HepG2 (cell line): ENCODE results near the gene ZNF541. TPM values are rescaled to one million over a fixed set of nuclear protein-coding genes. Genes with fewer than 3 reads are reported as not detected.

Experiments
- ATAC-seq: fragments of 200-7000 bp; cut with Tn5 transposase; 3 replicates; pipeline ENCODE4 v1.9.1; 2020; ENCODE audit warnings: mild to moderate bottlenecking, moderate library complexity
- BruUV-seq: library from RNA; stranded (reverse); fragments of 400-500 nt; replicated peaks from 2 replicates; lab custom pipeline; 2021; lab: Mats Ljungman, UMichigan
- CTCF ChIA-PET: fragments of 300-600 bp; formaldehyde crosslinking; extraction: SDS; loops from one replicate; lab custom pipeline; 2021; ENCODE audit warnings: low total read pairs, inconsistent platforms, low intra/inter-chr PET ratio; lab: Yijun Ruan, JAX
- POLR2A ChIA-PET: fragments of 350-600 bp; sonication (Branson Sonifier 250); formaldehyde crosslinking; loops from one replicate; lab custom pipeline; 2020; ENCODE audit warnings: antibody characterized with exemption, inconsistent platforms; lab: Yijun Ruan, JAX
- DNase-seq: peaks from one replicate; pipeline ENCODE4 v3.0.0-alpha.2; 2015; ENCODE audit warnings: low spot score
- FAIRE-seq: peaks from 3 replicates; lab custom pipeline; 2011; peaks lifted over from hg19 to GRCh38; lab: Jason Lieb, UNC
- H2AFZ ChIP-seq: one replicate; pipeline ENCODE4 v1.6.1; 2011; ENCODE audit warnings: low read length, inconsistent platforms
- H3K27ac ChIP-seq: fragments of 300-600 bp; 3 replicates; pipeline ENCODE4 v1.8.0; 2011; ENCODE audit warnings: mixed run types, mild to moderate bottlenecking, mixed read lengths, low read length, inconsistent platforms; ENCODE audit not compliant: insufficient read depth; ENCODE audit errors: extremely low read length
- H3K27me3 ChIP-seq, 2 experiments: fragments of 200-600 bp in 1 of 2; 2 replicates in 1 of 2; 3 replicates in 1 of 2; pipeline versions ENCODE4 v1.6.0 to v1.8.0; 2011; ENCODE audit warnings: low read length in 2 of 2, mild to moderate bottlenecking in 2 of 2, moderate library complexity in 2 of 2, inconsistent platforms in 1 of 2; ENCODE audit not compliant: insufficient read depth in 2 of 2, control insufficient read depth in 1 of 2
- H3K36me3 ChIP-seq, 2 experiments: fragments of 200-600 bp in 1 of 2; replicated peaks in 1 of 2; 2 replicates in 1 of 2; 3 replicates in 1 of 2; pipeline versions ENCODE4 v1.5.1 to v1.8.0; 2011; ENCODE audit warnings: low read length in 2 of 2, inconsistent platforms in 1 of 2; ENCODE audit not compliant: insufficient read depth in 2 of 2, control insufficient read depth in 1 of 2
- H3K4me1 ChIP-seq: 2 replicates; pipeline ENCODE4 v1.5.1; 2012; ENCODE audit warnings: low read length, inconsistent platforms; ENCODE audit not compliant: insufficient read depth
- H3K4me2 ChIP-seq: 2 replicates; pipeline ENCODE4 v1.6.0; 2011; ENCODE audit warnings: low read depth, low read length, inconsistent platforms
- H3K4me3 ChIP-seq, 3 experiments: fragments of 200-600 bp in 1 of 3; sonication (generic), shearing (Covaris generic) in 1 of 3; replicated peaks in 1 of 3; 2 replicates each; pipeline ENCODE4 v1.5.1; 2011 to 2016; ENCODE audit warnings: low read length in 3 of 3, inconsistent platforms in 2 of 3, low read depth in 2 of 3, mild to moderate bottlenecking in 2 of 3, control low read depth in 1 of 3, mixed read lengths in 1 of 3; ENCODE audit not compliant: insufficient read depth in 1 of 3
- H3K79me2 ChIP-seq: one replicate; pipeline ENCODE4 v1.6.1; 2011; ENCODE audit warnings: low read length, inconsistent platforms; ENCODE audit not compliant: insufficient read depth
- H3K9ac ChIP-seq: 2 replicates; pipeline ENCODE4 v1.6.0; 2011; ENCODE audit warnings: mild to moderate bottlenecking, low read depth, low read length, inconsistent platforms; ENCODE audit not compliant: insufficient read depth
- H3K9me3 ChIP-seq: 2 replicates; pipeline ENCODE4 v1.5.1; 2012; ENCODE audit warnings: mild to moderate bottlenecking, low read length
- H4K20me1 ChIP-seq: 2 replicates; pipeline ENCODE4 v1.6.0; 2011; ENCODE audit warnings: inconsistent platforms, mild to moderate bottlenecking, low read length, moderate library complexity; ENCODE audit not compliant: insufficient read depth
- CTCF ChIP-seq: sonication (generic); formaldehyde crosslinking; IDR thresholded peaks from 2 replicates; pipeline ENCODE4 v1.5.0; 2020; ENCODE audit warnings: mild to moderate bottlenecking, missing genetic modification reagents, moderate library complexity
- DDIT3 ChIP-seq: sonication (generic); formaldehyde crosslinking; IDR thresholded peaks from 2 replicates; pipeline ENCODE4 v1.4.0; 2020; ENCODE audit warnings: mild to moderate bottlenecking, missing genetic modification reagents
- HMGA1 ChIP-seq: sonication (generic); formaldehyde crosslinking; conservative IDR thresholded peaks from 2 replicates; pipeline ENCODE4 v1.4.0; 2020; ENCODE audit warnings: missing genetic modification reagents
- MTF2 ChIP-seq: sonication (generic); formaldehyde crosslinking; IDR thresholded peaks from 2 replicates; pipeline ENCODE4 v1.5.0; 2020; ENCODE audit warnings: missing genetic modification reagents, borderline replicate concordance
- U2AF2 ChIP-seq: fragments of 200-400 bp; formaldehyde crosslinking; IDR thresholded peaks from 2 replicates; pipeline ENCODE4 v1.6.1; 2017; ENCODE audit warnings: low read depth, mild to moderate bottlenecking, low read length
- ZNF234 ChIP-seq: sonication (generic); formaldehyde crosslinking; conservative IDR thresholded peaks from 2 replicates; pipeline ENCODE4 v1.5.1; 2020; ENCODE audit warnings: mild to moderate bottlenecking, missing genetic modification reagents
- WGBS: methylation state at CpG from one replicate; pipeline ENCODE4 v1.1.6; 2017; ENCODE audit warnings: low lambda C conversion rate; 5-methylcytosine and 5-hydroxymethylcytosine counted together
- in situ Hi-C: cut with HindIII; loops from 2 replicates; pipeline ENCODE4 v1.10.0; 2017; ENCODE audit warnings: low pct_unique_long_range_greater_than_20kb; ENCODE audit not compliant: extremely low pct_ligation_motif_present
- intact Hi-C: fragments of 100-400 bp; cut with micrococcal nuclease; formaldehyde crosslinking; loops from one replicate; pipeline ENCODE4 v1.10.0; 2022; ENCODE audit not compliant: unreplicated experiment
- polyA plus RNA-seq, 8 experiments: library from polyadenylated mRNA; depleted of rRNA in 3 of 8; stranded (reverse) in 7 of 8; unstranded in 1 of 8; fragments of >200 nt; fragmentation: Illumina TruSeq in 4 of 8; extraction: Trizol in 4 of 8; gene quantifications; 2 replicates each; pipeline versions ENCODE4 v1.2.1 to v1.2.3, GENCODE V29; 2011 to 2016; ENCODE audit warnings: low read depth in 4 of 8, missing spikeins in 1 of 8, mixed read lengths in 1 of 8; ENCODE audit not compliant: insufficient read depth in 1 of 8
- total RNA-seq, 5 experiments: library from RNA; depleted of rRNA; stranded (reverse); fragments of >200 nt; fragmentation: Illumina TruSeq; extraction: Trizol; gene quantifications; 2 replicates each; pipeline ENCODE4 v1.2.3, GENCODE V29; 2016; ENCODE audit warnings: low read depth in 1 of 5
- TF ChIP-seq, protein P1 (sequence below): sonication (generic); formaldehyde crosslinking; IDR thresholded peaks from 2 replicates; pipeline ENCODE4 v1.4.0; 2020; ENCODE audit warnings: mild to moderate bottlenecking, missing genetic modification reagents
- TF ChIP-seq, protein P2 (sequence below): IDR thresholded peaks from 2 replicates; pipeline ENCODE4 v1.6.1; 2016; ENCODE audit warnings: mild to moderate bottlenecking
- TF ChIP-seq, protein P3 (sequence below): sonication (generic); formaldehyde crosslinking; IDR thresholded peaks from 2 replicates; pipeline ENCODE4 v1.5.1; 2020; ENCODE audit warnings: mild to moderate bottlenecking, missing genetic modification reagents, moderate library complexity

ZNF541 gene
- total and polyA plus RNA-seq, 2 of the 13 experiments (the other 11 are each of a cell fraction or from before 2014, with no cell fraction given): 0.03 to 0.04 TPM

- TF ChIP-seq, protein P1, sequence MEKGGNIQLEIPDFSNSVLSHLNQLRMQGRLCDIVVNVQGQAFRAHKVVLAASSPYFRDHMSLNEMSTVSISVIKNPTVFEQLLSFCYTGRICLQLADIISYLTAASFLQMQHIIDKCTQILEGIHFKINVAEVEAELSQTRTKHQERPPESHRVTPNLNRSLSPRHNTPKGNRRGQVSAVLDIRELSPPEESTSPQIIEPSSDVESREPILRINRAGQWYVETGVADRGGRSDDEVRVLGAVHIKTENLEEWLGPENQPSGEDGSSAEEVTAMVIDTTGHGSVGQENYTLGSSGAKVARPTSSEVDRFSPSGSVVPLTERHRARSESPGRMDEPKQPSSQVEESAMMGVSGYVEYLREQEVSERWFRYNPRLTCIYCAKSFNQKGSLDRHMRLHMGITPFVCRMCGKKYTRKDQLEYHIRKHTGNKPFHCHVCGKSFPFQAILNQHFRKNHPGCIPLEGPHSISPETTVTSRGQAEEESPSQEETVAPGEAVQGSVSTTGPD (CRISPR knock-in tag): no peak
- no peak for TF ChIP-seq ZNF234 (CRISPR knock-in tag)
- no peak for TF ChIP-seq DDIT3 (CRISPR knock-in tag)
- TF ChIP-seq, protein P2, sequence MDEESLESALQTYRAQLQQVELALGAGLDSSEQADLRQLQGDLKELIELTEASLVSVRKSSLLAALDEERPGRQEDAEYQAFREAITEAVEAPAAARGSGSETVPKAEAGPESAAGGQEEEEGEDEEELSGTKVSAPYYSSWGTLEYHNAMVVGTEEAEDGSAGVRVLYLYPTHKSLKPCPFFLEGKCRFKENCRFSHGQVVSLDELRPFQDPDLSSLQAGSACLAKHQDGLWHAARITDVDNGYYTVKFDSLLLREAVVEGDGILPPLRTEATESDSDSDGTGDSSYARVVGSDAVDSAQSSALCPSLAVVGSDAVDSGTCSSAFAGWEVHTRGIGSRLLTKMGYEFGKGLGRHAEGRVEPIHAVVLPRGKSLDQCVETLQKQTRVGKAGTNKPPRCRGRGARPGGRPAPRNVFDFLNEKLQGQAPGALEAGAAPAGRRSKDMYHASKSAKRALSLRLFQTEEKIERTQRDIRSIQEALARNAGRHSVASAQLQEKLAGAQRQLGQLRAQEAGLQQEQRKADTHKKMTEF (CRISPR knock-in tag): no peak
- no peak for TF ChIP-seq HMGA1 (CRISPR knock-in tag)
- TF ChIP-seq, all 625 proteins: peak for 0
Observed at GRCh38 chr19:47534628-47535027, 38.3 kb downstream of the ZNF541 start (continued).

DNA sequence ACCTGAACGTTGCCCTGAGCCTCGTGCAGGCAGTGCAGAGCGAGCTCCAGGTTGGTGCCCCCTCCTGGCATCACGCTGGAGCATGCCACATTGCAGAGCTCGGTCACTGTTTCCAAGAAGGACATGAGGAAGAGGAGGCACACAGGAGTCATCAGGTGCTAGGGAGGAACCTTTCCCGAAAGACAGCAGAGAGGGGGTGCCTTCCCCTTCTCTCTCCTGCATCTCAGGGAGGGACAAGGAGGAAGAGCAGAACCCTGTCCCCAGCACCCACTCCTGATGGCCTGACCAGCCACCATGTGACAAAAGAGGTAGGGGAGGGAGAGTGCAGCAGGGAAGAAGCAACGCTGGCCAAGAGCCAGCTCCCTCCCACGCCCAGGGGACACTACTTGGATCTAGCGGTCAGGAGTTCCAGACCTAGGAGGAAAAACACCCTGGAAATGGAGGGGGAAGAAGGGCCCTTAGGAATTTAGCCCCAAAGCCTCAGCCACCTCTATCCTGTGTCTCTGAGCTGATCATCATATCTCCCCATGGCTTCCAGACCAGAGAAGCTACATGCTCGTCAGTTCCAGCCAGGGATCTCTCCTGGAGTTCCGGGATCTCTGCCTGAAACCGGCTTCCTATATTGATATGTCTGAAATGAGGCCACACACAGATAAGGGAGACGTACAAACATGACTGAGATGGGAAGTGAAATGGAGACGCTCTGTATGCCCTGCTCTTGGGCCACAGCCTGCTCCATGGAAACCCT is 41.1 kb downstream of the ZNF541 start:
- ATAC-seq: peak; percentile 56
- peak overlapping the region; percentile 28; the same call in 1 of the 2 replicates for H3K4me2 ChIP-seq
- CTCF ChIA-PET: no interaction called here
- H3K27ac ChIP-seq: no peak overlapping the region
- DNase-seq: no peak
- TF ChIP-seq, protein P3, sequence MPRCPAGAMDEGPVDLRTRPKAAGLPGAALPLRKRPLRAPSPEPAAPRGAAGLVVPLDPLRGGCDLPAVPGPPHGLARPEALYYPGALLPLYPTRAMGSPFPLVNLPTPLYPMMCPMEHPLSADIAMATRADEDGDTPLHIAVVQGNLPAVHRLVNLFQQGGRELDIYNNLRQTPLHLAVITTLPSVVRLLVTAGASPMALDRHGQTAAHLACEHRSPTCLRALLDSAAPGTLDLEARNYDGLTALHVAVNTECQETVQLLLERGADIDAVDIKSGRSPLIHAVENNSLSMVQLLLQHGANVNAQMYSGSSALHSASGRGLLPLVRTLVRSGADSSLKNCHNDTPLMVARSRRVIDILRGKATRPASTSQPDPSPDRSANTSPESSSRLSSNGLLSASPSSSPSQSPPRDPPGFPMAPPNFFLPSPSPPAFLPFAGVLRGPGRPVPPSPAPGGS: no peak
- TF ChIP-seq U2AF2: no peak
- no peak for TF ChIP-seq MTF2
- TF ChIP-seq CTCF (CRISPR knock-in tag): peak; percentile 32; the same call in 1 of the 2 replicates
- peaks cover 1 to 15% of the 10 kb centered on the region in 2 experiments; a peak in 2 of 5 replicates for H3K27me3 ChIP-seq
- H4K20me1 ChIP-seq: no peaks in the 10 kb centered on the region
- intact Hi-C loops: no loop called here
- H3K9me3 ChIP-seq: no peaks in the 10 kb centered on the region
- in situ Hi-C loops: no loop called here
- peaks cover 8% of the 10 kb centered on the region; the same call in 1 of the 2 replicates for H3K4me1 ChIP-seq
- no peak overlapping the region for H2AFZ ChIP-seq
- no peaks in the 10 kb centered on the region for H3K36me3 ChIP-seq
- POLR2A ChIA-PET: interaction anchor here (1.1 to 1.6 kb wide), 2 partner anchors 10 to 17 kb away, joined by 3 to 4 read pairs; no protein-coding TSS in a partner anchor
- no peak overlapping the region for H3K9ac ChIP-seq
- FAIRE-seq: no peak
- BruUV-seq: no TSS peak
- no peaks in the 10 kb centered on the region for H3K79me2 ChIP-seq
- 4% methylated on average over 14 of the region's 14 CpGs for WGBS
- no peak overlapping the region for H3K4me3 ChIP-seq
